ENCODE results near the gene ACTR6. TPM values are rescaled to one million over a fixed set of nuclear protein-coding genes. Genes with fewer than 3 reads are reported as not detected.
A peak's percentile ranks its signal among the peaks of the same experiment; 100 is the strongest.
"Not testable (repeated sequence)": the region's sequence is repeated elsewhere in the genome, so short reads cannot be mapped to it uniquely, and the experiment has no call there.

The ACTR6 gene
- total RNA-seq, 1 donor from 2014 or later, result 18.7 TPM

DNA sequence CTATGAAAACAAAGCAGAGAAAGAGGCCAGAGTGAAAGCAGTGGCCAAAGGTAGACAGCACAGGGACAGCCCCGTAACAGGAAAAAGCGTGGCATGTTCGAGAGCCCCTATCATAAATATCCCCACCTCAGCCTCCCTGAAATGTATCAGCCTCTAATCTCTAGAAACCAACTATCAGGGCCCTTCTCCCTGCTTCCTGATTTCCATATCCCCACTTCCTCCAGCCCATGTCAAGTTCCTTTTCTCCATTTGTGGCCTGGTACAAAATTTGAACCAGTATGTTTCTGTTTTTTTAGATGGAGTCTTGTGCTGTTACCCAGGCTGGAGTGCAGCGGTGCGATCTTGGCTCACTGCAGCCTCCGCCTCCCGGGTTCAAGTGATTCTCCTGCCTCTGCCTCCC lies 49.3 kb downstream of the ACTR6 start:
- intact Hi-C loops (cut with DNase I), result no loop called here

GRCh38 chr12:100251917-100252316 lies 51.3 kb downstream of the ACTR6 start:
- ATAC-seq (ENCODE audit: poor library complexity), result no peak
- intact Hi-C loops (cut with DNase I), result no loop called here
- no peak for DNase-seq

More for the DNA sequence above, 49.3 kb downstream of the ACTR6 start:
- DNase-seq (no peak), ATAC-seq (ENCODE audit: poor library complexity) (no peak)

GRCh38 chr12:100253437-100253836 lies 52.8 kb downstream of the ACTR6 start:
- DNase-seq, result no peak
- ATAC-seq (ENCODE audit: poor library complexity), result no peak
- intact Hi-C loops (cut with DNase I), result no loop called here

DNA sequence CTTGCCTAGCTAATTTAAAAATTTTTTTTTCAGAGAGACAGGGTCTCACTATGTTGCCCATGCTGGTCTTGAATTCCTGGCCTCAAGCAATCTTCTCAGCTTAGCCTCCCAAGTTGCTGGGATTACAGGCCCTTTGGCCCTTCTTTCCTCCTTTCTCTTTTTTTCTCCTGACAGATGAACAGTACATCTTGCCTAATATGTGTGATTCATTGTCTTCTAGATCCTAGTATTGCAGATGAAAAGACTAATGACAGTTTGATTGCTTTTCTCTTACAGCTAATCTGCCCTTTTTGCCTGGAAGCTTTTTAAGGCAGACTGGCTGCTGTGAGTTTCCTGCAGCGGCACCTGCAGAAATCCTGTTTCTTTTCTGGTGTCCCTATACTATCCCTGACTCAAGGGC lies 54.3 kb downstream of the ACTR6 start:
- ATAC-seq (ENCODE audit: poor library complexity) (no peak), DNase-seq (no peak)
- intact Hi-C loops (cut with DNase I), result no loop called here

DNA sequence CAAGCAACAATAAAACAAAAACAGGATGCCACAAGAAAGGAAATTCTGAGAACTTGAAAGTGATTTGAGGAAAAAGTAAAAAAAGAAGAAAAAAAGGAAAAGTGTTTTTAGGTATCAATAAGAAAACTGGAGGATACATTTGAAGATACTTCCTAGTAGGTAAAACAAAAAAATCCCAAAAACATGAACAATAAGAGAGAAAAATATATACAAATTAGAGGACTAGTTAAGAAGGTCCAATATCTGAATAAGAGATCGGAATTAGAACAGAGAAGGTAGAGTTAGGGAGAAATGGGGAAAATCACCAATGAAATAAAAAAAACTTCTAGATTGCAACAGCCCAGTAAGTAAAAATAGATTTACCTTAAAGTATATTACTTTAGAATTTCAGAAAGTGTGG lies 57.5 kb downstream of the ACTR6 start:
- DNase-seq (no peak), ATAC-seq (ENCODE audit: poor library complexity) (no peak)
- intact Hi-C loops (cut with DNase I), result no loop called here

- DNase-seq (no peak), ATAC-seq (ENCODE audit: poor library complexity) (no peak)
- intact Hi-C loops (cut with DNase I), result loop anchor here (10.0 kb wide), 1 partner anchor 128 kb away; no protein-coding TSS in a partner anchor
Observed at GRCh38 chr12:100263131-100263530, 62.5 kb downstream of the ACTR6 start.

- intact Hi-C loops (cut with DNase I), result loop anchor here (10.0 kb wide), 1 partner anchor 130 kb away; no protein-coding TSS in a partner anchor
- not testable (repeated sequence) for DNase-seq; ATAC-seq (ENCODE audit: poor library complexity)
Observed at GRCh38 chr12:100265107-100265506, 64.5 kb downstream of the ACTR6 start.

GRCh38 chr12:100265732-100266584 lies 65.3 kb downstream of the ACTR6 start:
- intact Hi-C loops (cut with DNase I), result loop anchor here (10.0 kb wide), 1 partner anchor 131 kb away; no protein-coding TSS in a partner anchor
- DNase-seq (no peak), ATAC-seq (ENCODE audit: poor library complexity) (no peak)

DNA sequence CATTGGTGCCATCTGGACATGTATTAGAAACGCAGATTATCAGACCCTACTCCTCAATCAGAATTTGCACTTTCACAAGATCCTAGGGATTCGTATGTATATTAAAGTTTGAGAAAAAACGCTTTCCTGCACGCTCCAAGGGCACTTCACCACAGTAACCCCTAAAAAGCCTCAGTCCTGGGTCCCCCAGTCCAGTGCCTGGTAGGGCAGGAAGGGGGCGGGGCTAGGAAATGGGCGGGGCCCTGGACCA lies 65.9 kb downstream of the ACTR6 start:
- intact Hi-C loops (cut with DNase I), result loop anchor here (10.0 kb wide), 1 partner anchor 132 kb away; no protein-coding TSS in a partner anchor
- peak; percentile 90 for ATAC-seq (ENCODE audit: poor library complexity)
- DNase-seq, result peak; percentile 97

DNA sequence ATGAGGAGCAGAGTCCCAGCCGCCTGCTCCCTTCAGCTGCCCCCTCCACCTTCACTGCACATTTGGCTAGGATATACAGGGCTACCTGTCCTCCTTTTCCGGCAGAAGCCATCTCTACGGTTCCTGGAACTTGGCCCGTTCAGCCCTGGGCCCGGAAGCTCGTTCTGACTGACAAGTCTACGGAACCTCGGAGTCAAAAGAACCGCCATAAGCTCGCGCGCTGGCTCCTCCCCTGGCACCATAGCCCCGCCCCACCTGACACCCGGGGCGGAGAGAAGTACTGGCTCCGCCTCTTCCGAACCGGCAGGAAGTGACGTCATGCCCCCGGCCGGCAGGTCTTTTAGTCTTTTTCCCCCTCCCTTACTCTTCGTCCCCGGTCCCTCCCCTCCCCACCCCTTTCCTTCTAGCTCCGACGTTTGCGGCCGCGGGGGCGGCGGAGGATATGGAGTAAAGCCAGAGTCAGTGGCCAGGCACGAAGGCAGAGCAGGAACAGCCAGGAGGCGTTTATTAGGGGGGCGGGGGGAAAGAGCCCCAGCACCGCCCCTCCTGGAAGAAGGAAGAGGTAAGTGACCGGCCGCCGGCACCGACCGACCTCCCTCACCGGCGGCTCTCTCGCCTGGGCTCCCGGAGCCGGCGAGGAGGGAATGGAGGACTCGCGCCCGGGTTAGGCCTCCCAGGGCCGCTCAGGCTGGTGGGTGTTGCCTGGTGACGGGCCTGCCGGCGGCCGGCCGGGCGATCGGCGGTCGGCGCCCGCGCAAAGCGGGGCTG lies 66.4 kb downstream of the ACTR6 start, which contains the start of the genes DEPDC4 and SCYL2:
Gene DEPDC4, minus strand, starts transcription at position 245 of the 768 bp plus-strand sequence. Its CDS starts 3 bp downstream, at position 242.
Gene SCYL2, plus strand, starts transcription at position 343 of the 768 bp plus-strand sequence. CDS start 15,794 bp downstream, outside the sequence.
- intact Hi-C loops (cut with DNase I), result loop anchor here (10.0 kb wide), 1 partner anchor 132 kb away; no protein-coding TSS in a partner anchor
- DNase-seq (peak; percentile 96), ATAC-seq (ENCODE audit: poor library complexity) (peak; percentile 98)

GRCh38 chr12:100267603-100268281 lies 67.1 kb downstream of the ACTR6 start:
- peak; percentile 13 for ATAC-seq (ENCODE audit: poor library complexity)
- intact Hi-C loops (cut with DNase I), result loop anchor here (10.0 kb wide), 1 partner anchor 133 kb away; no protein-coding TSS in a partner anchor
- no peak for DNase-seq

GRCh38 chr12:100268835-100269564 lies 68.4 kb downstream of the ACTR6 start:
- no peak for ATAC-seq (ENCODE audit: poor library complexity)
- intact Hi-C loops (cut with DNase I), result loop anchor here (10.0 kb wide), 1 partner anchor 134 kb away; no protein-coding TSS in a partner anchor
- DNase-seq, result no peak

DNA sequence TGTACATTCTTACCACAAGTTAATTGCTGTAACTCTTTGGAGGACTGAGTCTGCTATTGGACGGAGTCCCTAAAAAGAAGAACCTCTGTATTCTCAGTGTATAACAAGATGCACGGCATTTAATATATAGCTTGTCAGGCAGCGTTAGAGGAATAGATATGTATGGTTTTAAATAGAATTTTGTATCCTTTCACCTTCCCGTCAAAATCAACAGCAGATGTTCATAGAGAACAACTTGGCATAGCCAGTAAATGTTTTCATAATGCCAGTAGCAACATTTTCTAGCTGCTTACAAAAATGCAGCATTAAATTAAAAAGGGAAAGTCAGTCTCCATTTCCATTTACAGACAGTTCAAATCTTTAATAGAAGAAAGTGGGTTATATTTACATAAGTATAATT lies 73.2 kb downstream of the ACTR6 start:
- DNase-seq, result no peak
- intact Hi-C loops (cut with DNase I), result no loop called here
- ATAC-seq (ENCODE audit: poor library complexity), result no peak

Small RNA genes within 50 kb of the gene (microRNA-seq; reads per million reads assigned to microRNA genes)
- not detected for gene MIR1827

Other genes with a start within 250 kb of the ACTR6 start
- gene ANKS1B, start 215.9 kb upstream of the ACTR6 start, total RNA-seq, result 1.2 TPM
- 9.3 TPM for gene BLTP3B, start 57.9 kb upstream of the ACTR6 start, total RNA-seq
- gene DEPDC4, start 66.3 kb downstream of the ACTR6 start, total RNA-seq, result 0.32 TPM
- 24.7 TPM for gene SCYL2, start 66.4 kb downstream of the ACTR6 start, total RNA-seq
- not detected for gene SLC17A8, start 156.3 kb downstream of the ACTR6 start, total RNA-seq

Measured in Right ventricle myocardium superior (tissue), 1 donor.